GM12878 (cell line): Measurements from ENCODE around the gene KCNQ1.

Experiments used
- EZH2 ChIP-seq: IDR thresholded peaks from 2 replicates; pipeline ENCODE4 v1.6.1; 2012; ENCODE audit warnings: low read depth, mild to moderate bottlenecking, control low read depth, inconsistent platforms, low read length, borderline replicate concordance; ENCODE audit not compliant: control insufficient read depth
- HDGF ChIP-seq: fragments of 450-650 bp; IDR thresholded peaks from 2 replicates; pipeline ENCODE4 v1.6.1; 2016; ENCODE audit warnings: antibody characterized with exemption
- RAD21 ChIP-seq: IDR thresholded peaks from 2 replicates; pipeline ENCODE4 v1.6.1; 2011; ENCODE audit warnings: mild to moderate bottlenecking, low read depth, low read length, moderate library complexity; ENCODE audit not compliant: insufficient read depth
- SREBF2 ChIP-seq: IDR thresholded peaks from 2 replicates; pipeline ENCODE4 v1.6.1; 2012; ENCODE audit warnings: mild to moderate bottlenecking, low read length
- ZBTB4 ChIP-seq: fragments of 450-650 bp; formaldehyde crosslinking; IDR thresholded peaks from 2 replicates; pipeline ENCODE4 v1.4.0; 2022; ENCODE audit warnings: mild to moderate bottlenecking, moderate library complexity
- TF ChIP-seq, protein P1 (sequence below), 3 experiments: IDR thresholded peaks in 2 of 3; conservative IDR thresholded peaks in 1 of 3; 2 replicates each; pipeline ENCODE4 v1.5.1; 2011; ENCODE audit warnings: low read depth in 3 of 3, low read length in 3 of 3, mild to moderate bottlenecking in 3 of 3, control low read depth in 2 of 3, moderate library complexity in 2 of 3, inconsistent platforms in 1 of 3, mixed read lengths in 1 of 3; ENCODE audit not compliant: control insufficient read depth in 2 of 3, insufficient read depth in 1 of 3; ENCODE audit errors: extremely low read depth in 1 of 3

- TF ChIP-seq RAD21 (no peak), ZBTB4 (CRISPR knock-in tag) (no peak), HDGF (no peak), EZH2 (no peak), SREBF2 (no peak)
- TF ChIP-seq, protein P1, sequence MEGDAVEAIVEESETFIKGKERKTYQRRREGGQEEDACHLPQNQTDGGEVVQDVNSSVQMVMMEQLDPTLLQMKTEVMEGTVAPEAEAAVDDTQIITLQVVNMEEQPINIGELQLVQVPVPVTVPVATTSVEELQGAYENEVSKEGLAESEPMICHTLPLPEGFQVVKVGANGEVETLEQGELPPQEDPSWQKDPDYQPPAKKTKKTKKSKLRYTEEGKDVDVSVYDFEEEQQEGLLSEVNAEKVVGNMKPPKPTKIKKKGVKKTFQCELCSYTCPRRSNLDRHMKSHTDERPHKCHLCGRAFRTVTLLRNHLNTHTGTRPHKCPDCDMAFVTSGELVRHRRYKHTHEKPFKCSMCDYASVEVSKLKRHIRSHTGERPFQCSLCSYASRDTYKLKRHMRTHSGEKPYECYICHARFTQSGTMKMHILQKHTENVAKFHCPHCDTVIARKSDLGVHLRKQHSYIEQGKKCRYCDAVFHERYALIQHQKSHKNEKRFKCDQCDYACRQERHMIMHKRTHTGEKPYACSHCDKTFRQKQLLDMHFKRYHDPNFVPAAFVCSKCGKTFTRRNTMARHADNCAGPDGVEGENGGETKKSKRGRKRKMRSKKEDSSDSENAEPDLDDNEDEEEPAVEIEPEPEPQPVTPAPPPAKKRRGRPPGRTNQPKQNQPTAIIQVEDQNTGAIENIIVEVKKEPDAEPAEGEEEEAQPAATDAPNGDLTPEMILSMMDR (IDR thresholded peaks at IDR 0.05 in 2 of 3, conservative IDR thresholded peaks at IDR 0.05 in 1 of 3; ENCODE audit: control insufficient read depth in 2 of 3, extremely low read depth in 1 of 3, insufficient read depth in 1 of 3, low read depth in 3 of 3, low read length in 3 of 3), result no peak
Measured at GRCh38 chr11:2589538-2589934, 144.7 kb downstream of the KCNQ1 start.
